ENCODE results near the gene TLK2.
"Not testable (repeated sequence)": the region's sequence is repeated elsewhere in the genome, so short reads cannot be mapped to it uniquely, and the experiment has no call there.

TLK2 gene

GRCh38 chr17:62611292-62611691, 132.7 kb downstream of the TLK2 start:
- no peak for DNase-seq

GRCh38 chr17:62611728-62612127, 133.1 kb downstream of the TLK2 start:
- no peak for DNase-seq

- not testable (repeated sequence) for DNase-seq
Observed at GRCh38 chr17:62612289-62612688, 133.7 kb downstream of the TLK2 start.

GRCh38 chr17:62613095-62613494, 134.5 kb downstream of the TLK2 start:
- peak; percentile 50 for DNase-seq

- DNase-seq = peak; percentile 96
Observed at GRCh38 chr17:62614142-62614541, 135.5 kb downstream of the TLK2 start.

- no peak for DNase-seq
Observed at GRCh38 chr17:62615503-62615902, 136.9 kb downstream of the TLK2 start.

- no peak for DNase-seq
Observed at GRCh38 chr17:62616993-62617893, 138.6 kb downstream of the TLK2 start.

- peak; percentile 71 for DNase-seq
Observed at GRCh38 chr17:62617894-62618472, 139.4 kb downstream of the TLK2 start.

GRCh38 chr17:62618647-62619416, 140.2 kb downstream of the TLK2 start:
- no peak for DNase-seq

GRCh38 chr17:62619417-62620155, 141.0 kb downstream of the TLK2 start:
- no peak for DNase-seq

- no peak for DNase-seq
Observed at GRCh38 chr17:62621223-62621622, 142.6 kb downstream of the TLK2 start.

GRCh38 chr17:62625184-62625869, 146.7 kb downstream of the TLK2 start:
- no peak for DNase-seq

- DNase-seq = no peak
Observed at GRCh38 chr17:62625870-62626200, 147.2 kb downstream of the TLK2 start.

GRCh38 chr17:62626719-62627218, 148.1 kb downstream of the TLK2 start:
- DNase-seq = peak; percentile 84

GRCh38 chr17:62627219-62627903, 148.7 kb downstream of the TLK2 start, which contains the start of gene MRC2:
MRC2 (plus strand) TSS chr17:62627670; CDS start chr17:62627803, 133 bp downstream.
- DNase-seq = peak; percentile 86

GRCh38 chr17:62627904-62628633, 149.4 kb downstream of the TLK2 start:
- DNase-seq = peak; percentile 88

- peak; percentile 91 for DNase-seq
Observed at GRCh38 chr17:62628831-62629555, 150.4 kb downstream of the TLK2 start.

- DNase-seq = no peak
Observed at GRCh38 chr17:62629556-62630364, 151.1 kb downstream of the TLK2 start.

Data from fibroblast of upper back skin (primary cell).